Activated CD4-positive, alpha-beta T cell treated with anti-CD3 and anti-CD28 coated beads for 4 hours (primary cell): ENCODE measurements around the gene B3GNT9.
"Not testable (repeated sequence)": the region's sequence is repeated elsewhere in the genome, so short reads cannot be mapped to it uniquely, and the experiment has no call there.

Source experiments
- DNase-seq, 2 donors: peaks; one replicate each; pipeline ENCODE4 v3.0.0-alpha.2; 2020

Gene B3GNT9

DNA sequence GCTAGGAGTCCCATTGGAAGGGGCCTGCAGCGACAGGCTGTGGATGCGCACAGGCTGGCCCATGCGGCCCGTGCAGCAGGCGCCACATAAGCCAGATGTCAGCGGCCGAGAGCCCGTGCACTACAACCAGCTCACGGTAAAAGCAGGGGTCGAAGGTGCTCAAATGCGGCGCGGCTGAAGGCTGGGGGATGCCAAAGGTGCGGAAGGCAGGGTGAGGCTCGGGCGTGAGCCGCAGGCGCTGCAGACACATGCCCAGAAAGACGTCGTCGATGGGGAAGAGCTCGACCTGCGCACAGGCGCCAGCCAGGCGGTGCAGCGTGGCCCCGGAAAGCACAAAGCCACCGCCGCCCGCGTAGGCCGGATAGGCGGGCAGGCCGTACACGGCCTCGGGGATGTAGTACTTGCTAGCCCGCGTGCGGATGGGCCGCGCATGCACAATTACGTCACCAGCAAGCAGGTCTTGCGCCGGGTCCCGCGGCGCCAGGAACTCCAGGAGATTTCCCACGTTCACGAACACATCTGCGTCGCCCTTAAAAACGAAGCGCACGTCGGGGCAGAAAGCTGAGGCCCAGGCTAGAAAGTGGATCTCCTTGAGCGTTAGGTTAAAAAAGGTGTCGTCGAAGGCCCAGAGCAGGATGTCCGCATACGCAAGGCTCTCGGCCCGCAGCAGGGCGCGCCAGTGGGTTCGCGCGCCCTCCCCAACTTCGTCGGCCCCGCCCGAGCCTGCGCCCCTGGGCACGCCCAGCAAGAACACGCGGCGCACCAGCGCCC, 1.3 kb downstream of the B3GNT9 start:
- no peak for DNase-seq

DNA sequence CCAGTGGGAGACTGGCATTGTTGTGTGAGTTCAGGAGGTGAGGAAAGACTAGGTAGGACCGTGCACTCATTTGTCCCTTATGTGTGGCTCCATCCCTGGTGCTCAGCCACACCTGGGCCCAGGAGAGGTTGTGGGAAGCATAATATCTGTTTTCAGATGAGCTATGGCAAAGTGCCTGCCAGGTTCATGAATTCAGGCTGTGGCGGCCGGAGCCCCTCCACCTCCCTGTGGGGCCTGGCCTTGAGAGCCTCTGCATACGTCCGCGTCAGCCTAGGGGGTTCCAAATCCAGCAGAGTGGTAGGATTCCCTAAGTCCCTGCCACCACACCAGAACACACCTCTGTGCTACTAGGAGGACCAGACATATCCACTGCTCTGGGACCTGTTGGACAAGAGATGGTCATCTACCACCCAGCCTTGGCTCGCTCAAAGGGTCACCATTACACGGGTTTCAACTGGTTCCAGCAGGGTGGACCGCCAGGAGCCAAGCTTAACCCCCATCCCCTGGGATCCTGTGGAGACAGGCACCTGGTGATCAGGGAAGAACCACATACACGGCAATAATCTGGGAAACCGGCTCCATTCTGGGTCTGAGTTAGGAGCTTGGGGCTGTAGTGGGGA, 2.0 kb downstream of the B3GNT9 start:
- DNase-seq, result no peak

DNA sequence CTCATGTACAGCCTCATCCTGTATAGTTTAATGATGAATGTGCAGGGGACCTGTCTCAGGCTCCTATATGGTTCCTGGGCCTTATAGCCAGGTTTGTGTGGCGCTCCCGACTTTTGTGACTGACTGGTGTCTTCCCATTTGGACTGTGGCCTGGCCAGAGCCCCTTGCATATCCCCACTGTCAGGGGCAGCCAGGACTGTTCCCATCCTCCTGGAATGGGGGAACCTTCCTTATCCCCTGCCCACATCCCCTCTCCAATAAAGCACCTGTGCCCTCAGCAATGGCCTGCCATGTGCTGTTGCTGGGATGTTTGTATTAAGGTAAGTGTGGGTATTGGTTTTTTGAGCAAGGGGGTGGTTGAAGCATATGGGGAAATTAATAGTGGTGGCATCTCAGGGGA, 2.6 kb downstream of the B3GNT9 start:
- no peak for DNase-seq

DNA sequence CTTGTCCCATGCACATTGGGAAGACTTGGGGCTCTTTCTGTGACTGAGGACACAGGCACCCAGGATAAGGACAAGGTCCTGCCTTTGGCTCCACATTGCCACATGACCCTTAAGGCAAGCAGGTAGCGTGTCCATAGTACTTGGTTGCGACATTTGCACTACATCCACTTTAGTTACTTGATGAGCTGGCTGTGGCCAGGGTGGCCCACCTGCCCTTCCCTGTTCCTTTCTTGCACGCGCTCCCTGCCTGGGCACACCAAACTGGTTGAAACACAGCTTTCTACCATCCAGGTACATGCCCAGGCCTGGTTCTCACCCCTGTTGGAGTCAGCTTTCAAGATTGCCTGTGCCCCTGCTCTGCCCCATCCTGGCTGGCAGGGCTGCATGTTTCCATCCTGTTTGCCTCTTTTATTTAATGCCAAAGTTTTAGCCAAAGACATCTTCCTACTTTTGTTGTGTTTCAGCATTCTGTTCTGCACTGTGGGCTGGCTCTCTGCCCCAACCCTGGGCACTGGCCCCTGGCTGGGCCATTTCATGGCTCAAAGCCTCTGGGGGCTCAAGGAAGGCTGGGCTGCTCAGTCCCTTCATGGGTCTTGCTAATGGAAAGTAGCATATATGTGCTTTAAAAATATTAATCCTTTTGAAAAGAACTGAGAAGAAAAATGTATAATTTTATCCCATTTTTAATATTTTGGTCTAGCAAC, 3.2 kb downstream of the B3GNT9 start:
- no peak for DNase-seq

DNA sequence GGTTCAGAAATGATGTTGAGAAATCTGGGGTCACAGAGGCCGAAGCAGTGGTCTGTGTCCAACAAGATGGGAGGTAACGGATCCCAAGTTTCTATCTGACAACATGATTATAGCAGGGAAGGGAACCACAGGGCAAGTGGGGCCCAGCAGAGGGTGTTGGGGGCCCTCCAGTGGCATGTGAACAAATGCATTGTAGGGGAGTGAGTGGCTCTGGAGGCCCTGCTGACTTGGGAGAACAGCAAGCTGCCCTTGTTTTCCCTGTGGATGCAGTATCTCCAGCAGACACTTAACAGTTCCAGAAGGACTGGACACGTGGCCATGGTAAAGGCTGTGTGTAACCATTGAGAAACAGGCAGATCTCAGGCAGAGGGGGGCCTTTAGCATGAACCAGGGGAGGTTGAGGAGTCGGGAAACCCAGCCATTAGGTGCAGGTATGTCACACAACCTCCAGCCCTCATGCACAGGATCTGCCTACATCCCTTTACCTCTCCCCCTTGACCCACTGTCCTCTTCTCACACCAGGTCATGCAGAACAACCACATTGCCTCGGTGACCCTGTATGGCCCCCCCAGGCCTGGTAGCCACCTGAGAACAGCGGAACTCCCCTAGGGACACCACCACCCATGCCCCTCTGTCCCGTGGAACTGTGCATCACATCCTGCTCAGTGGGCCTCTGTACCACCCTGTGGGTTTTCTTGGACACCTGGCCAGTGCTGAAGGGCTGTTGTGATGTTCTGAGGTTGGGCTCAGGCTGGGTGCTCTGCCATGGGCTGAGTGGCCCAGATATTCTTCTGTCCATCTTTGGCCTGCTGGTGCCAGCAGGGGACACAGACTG, 4.1 kb downstream of the B3GNT9 start:
- DNase-seq, result no peak

DNA sequence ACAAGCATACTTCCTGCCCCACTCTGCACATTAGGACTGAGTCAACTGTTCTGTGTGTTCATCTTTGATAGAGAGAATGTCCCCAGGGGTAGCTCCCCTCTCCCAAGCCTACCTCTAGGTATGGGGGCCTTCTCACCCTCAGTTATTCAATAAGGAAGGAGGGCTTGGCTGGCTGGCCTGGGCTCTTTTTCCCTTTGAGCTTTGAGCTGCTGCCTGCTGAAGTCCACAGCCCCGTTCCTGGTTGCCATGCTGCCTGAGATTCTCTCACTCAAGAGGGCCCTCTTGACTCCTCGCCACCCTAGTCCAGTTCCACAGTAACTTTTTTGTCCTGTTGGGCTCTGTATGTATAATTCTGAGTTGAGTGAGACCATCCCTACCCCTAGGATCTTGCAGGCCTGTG, 5.1 kb downstream of the B3GNT9 start:
- DNase-seq, result no peak

DNA sequence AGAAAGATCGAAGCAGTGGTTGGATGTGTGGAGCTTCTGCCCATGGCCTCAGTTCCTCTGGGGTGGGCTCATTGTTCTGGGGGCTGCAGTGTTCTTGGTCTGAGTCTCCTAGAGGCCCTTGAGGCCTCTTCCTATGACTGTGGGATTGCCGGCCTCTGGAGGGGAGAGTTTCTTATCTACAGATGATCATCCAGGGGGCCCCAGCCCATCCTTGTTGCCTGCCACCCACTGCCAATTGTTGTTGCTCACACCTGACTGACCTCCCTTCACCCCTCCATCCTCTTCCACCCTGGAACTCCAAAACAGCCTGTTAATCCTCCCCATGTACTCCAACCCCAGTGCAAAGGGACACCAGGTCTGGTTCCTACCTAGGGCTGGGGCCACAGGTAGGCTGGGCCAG, 5.9 kb downstream of the B3GNT9 start:
- DNase-seq, result no peak

DNA sequence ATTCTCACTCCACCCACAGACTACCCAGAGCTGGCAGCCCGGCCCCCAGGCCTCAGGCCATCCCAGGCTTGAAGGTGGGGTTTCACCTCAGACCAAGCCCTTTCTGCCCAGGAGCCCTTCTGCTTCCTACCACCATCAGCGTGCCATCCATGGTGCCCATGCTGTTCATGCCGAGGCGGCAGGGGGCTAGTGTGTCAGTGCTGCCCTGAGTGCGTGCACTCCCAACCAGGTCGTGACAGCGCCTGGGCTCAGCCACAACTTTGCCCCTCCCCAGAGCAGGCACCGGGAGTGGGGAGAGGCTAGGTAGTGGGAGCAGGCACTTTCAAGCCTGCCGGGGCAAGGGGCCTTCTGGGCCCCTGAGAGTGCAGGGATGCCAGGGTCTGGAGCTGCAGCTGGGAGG, 8.5 kb downstream of the B3GNT9 start:
- no peak for DNase-seq

DNA sequence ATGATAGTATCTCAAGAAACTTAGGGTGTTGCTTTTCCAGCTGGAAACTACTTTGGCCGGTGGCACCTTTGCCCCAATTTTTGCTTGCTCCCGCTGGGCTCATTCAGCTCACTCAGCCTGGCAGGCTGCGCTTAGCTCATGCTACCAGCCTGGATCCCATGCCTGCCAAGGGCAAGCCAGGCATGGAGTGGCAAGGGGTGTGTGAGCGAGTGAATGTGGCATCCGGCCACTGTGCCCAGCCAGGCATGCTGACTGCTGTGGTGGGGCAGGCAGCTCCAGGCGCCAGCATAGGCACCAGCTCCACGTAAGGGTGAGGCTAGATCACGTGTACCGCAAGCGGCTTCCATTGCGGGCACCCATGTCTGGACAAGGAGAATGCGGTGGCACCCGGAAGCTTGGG, 9.4 kb downstream of the B3GNT9 start:
- no peak for DNase-seq

DNA sequence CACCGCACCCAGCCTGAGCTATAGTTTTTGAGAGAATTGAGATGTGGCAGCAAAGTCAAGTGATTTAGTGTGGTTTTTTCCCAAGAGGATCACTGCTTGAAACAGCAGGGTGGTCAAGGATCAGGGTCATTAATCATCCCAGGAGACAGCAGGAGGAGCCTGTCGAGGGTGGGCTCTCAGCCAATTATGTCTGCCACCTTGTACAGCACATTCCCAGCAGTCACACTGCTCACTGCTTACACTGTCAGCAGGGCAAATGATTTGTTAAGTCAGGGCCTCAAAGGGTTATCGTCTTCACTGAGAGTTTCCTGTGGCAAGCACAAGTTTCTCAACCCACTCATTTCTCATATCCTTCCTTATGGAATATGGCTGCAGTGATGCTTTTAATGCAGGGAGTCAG, 13.2 kb downstream of the B3GNT9 start:
- DNase-seq, result no peak

DNA sequence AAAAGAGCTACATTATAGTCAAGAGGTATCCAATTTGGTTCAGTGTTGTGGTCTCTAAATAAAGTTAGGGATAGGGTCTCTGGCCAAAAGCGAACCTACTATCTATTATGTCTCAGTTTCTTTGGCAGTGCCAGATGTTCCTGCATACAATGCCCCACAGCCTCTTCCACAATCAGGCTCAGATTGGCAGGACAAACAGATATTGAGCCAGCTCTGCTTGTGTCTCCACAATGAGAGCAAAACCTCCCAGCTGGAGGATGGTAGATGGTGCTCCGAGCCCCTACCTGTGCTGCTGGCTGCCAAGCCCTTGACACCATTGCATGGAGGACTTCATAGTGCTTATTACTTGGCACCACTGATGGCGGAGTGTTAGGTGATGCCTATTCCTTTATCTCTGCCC, 21.4 kb downstream of the B3GNT9 start:
- no peak for DNase-seq

DNA sequence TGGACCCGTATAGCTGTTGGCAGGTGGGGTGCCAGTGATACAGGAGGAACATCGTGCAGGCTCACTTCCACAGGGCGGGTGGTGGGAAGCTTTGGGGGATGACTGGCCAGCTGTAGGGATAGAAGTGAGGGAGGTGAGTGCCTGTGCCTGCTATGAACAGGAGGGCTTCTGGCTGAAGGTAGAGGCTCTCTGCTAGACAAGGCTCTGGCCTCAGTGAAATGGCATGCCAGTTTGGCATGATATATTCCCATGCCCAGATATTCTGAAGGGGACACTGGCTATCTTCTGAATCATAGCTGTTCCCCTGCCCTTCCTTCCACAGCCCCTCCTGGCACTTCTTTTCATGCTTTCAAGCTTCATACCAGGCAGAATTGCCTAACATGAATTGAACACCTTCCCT, 21.9 kb downstream of the B3GNT9 start:
- no peak for DNase-seq

DNA sequence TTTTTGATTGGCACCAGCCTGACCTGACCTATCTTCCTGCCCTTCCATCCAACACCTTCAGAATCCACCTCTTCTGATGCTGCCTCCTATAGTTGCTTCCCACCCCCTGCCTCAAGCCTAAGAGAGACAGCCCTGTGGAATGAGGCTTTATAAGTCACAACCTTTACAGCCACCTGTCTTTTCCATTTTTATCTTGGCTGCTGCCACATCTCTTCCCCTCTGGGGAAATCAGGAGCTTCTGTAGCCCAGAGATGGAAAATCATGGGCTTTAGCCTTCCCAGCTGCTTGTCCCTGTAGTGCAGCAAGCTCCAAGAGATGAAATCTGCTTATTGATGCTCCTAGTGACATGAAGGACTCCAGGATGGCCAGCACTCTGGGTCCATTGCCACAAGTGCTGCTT, 22.4 kb downstream of the B3GNT9 start:
- no peak for DNase-seq

DNA sequence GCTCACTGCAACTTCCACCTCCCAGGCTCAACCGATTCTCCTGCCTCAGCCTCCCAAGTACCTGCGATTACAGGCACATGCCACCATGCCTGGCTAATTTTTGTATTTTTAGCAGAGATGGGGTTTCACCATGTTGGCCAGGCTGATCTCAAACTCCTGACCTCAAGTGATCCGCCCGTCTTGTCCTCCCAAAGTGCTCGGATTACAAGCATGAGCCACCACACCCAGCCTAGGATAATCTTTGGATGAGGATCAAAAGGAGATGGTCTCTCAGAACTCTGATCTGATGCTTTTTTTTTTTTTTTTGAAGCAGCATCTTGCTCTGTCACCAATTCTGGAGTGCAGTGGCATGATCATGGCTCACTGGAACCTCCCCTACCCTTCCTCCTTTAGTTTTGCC, 28.0 kb downstream of the B3GNT9 start:
- DNase-seq, result not testable (repeated sequence)

DNA sequence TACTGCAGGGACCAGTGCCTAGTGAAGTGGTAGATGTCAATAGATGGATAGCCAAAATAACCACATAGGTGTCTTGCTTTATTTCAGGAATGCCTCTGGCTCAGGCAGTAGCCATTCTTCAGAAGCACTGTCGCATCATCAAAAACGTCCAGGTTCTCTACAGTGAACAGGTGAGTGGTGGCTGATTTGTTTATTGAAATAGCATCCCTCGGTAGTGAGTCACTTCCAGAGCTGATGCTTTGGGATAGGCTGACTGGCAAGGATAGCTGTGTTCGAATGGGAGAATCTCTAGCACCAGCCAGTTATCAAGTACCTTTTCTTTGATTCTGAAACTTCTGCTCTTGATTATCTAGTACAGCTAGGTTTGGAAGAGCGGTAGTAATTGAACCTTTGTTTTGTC, 30.8 kb downstream of the B3GNT9 start:
- no peak for DNase-seq

DNA sequence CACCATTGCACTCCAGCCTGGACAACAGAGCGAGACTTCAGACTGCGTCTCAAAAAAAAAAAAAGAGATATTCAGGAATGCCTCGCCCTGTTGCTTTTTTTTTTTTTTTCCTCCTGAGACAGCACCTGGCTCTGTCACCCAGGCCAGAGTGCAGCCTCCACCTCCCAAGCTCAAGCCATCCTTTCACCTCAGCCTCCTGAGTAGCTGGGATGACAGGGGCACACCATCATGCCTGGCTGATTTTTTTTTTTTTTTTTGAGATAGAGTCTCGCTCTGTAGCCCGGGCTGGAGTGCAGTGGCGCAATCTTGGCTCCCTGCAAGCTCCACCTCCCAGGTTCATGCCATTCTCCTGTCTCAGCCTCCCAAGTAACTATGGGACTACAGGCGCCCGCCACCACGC, 33.1 kb downstream of the B3GNT9 start:
- no peak for DNase-seq

DNA sequence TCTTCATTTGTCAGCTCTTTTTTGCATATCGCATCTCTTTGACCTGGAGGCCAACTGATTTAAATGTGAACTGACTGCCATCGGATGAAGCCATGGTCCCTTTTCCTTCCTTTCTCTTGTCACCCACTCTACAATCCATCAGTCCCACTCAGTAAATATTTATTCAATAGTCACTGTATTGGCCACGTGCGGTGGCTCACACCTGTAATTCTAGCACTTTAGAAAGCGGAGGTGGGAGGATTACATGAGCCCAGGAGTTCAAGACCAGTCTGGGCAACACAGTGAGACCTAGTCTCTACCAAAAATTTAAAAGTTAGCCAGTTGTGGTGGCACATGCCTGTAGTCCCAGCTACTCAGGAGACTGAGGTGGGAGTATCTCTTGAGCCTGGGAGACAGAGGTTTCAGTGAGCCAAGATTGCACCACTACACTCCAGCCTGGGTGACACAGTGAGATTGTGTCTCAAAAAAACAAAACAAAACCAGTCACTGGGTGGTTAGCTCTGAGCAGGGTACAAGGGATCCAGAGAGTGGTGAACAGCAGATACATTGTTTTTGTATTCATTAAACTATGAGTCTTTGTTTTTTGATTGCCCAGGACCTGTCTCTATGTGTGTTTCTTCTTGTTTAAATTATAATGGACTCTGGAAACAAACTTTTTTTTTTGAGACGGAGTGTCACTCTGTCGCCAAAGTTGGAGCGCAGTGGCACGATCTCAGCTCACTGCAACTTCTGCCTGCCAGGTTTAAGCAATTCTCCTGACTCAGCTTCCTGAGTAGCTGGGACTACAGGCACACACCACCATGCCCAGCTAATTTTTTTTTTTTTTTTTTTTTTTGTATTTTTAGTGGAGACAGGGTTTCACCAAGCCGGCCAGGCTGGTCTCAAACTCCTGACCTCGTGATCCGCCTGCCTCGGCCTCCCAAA, 34.1 kb downstream of the B3GNT9 start:
- DNase-seq, result no peak

DNA sequence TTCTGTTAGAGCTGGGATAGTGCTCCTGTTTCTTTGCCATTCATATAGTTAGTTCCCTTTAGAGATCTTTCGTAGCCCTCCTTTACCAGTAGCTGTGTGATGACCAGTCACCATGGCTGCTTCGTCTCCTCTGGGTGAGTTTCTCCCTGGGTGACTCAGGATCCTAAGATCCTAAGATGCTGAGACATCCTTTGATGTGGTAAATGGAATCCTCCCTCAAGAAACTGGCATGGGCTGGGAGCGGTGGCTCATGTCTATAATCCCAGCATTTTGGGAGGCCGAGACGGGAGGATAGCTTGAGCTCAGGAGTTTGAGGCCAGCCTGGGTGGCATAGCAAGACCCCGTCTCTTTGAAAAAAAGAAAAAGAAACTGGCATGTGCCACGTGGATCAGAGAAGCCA, 35.2 kb downstream of the B3GNT9 start:
- no peak for DNase-seq

DNA sequence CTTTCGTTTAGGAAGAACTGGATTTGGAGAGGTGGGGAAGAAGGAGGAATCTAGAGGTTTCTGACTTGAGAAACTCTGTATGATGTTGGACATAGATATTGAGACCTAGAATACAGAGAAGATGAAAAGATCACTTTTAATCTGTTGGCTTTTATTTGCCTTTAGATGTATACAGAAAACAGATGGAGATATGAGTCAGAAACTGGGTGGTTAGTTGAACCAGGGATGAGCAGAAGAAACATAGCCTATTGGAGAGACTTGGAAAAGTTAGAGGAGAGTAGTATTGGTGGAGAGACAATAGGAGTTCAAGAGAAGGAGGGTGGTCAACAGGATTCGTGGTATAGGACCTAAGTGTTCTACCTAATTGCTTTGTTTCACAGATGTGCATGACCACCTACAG, 36.0 kb downstream of the B3GNT9 start:
- DNase-seq, result no peak

DNA sequence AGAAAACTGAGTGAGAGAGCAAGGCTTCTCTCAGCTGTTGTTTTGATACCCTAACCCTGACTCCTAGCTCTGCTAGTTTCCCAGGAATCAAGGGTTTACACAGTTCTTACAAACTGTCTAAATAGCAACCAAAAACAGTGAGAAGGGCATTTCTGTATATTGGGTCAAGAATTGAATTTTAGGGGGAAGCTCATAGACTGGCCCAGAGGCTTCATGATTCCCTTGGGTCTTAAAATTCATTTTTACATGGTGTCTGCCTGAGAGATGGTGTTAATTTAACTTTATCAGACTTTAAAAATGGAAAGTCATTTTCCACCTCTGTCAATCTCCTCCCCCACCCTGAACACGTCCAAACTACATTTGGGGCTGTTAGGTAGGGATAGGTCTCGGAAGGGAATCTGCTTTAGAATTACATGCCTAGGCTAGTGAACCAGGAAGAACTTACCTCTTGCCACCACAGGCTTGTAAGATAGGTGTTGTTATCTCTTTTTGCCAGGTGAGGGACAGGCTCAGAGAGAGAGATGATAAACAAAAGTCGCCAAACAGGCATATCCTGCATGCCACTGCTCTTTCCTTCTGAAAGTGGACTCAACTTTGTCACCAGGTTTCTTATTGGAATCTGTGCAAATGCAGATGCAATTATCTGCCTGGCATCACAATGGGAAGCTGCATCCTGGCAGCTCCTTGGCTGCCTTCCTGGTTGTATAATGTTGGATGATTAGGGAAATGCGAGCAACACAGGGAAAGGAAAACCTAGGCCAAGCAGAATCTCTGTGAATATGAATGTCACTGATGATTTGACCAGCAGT, 38.0 kb downstream of the B3GNT9 start:
- no peak for DNase-seq

DNA sequence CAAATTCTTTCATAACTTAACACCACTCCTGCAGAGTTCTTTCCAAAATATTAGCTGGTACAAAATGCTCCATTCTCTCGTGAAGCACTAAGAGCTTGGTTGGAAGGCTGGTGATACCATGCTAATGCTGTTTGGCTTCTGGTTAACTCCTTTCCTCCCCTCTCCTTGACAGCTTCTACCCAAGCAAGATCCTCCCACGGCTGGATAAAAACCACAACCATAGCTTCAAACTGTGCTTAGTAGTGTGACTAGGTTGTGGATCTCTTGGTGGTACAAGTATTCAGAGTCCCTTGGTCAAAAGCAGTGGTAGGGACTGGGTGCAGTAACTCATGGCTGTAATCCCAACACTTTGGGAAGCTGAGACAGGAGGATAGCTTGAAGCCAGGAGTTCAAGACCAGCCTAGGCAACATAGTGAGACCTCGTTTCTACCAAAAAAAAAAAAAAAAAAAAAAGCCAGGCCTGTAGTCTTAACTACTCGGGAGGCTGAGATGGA, 38.8 kb downstream of the B3GNT9 start:
- no peak for DNase-seq
